Peyer's patch (tissue), 4 donors: ENCODE data around the gene EHD2.

Experiments
- CTCF ChIP-seq, 6 experiments: fragments of 450-650 bp in 4 of 6; fragments of 200-600 bp in 2 of 6; sonication (generic) in 1 of 6; IDR thresholded peaks; one replicate each; pipeline ENCODE4 v1.5.1; 2017 to 2019; ENCODE audit warnings: antibody characterized with exemption in 6 of 6, mild to moderate bottlenecking in 3 of 6, moderate library complexity in 1 of 6
- POLR2A ChIP-seq, 2 donors: fragments of 450-650 bp; IDR thresholded peaks; one replicate each; pipeline ENCODE4 v1.5.1; 2017; ENCODE audit warnings: antibody characterized with exemption in 2 of 2, mild to moderate bottlenecking in 2 of 2, moderate library complexity in 2 of 2

DNA sequence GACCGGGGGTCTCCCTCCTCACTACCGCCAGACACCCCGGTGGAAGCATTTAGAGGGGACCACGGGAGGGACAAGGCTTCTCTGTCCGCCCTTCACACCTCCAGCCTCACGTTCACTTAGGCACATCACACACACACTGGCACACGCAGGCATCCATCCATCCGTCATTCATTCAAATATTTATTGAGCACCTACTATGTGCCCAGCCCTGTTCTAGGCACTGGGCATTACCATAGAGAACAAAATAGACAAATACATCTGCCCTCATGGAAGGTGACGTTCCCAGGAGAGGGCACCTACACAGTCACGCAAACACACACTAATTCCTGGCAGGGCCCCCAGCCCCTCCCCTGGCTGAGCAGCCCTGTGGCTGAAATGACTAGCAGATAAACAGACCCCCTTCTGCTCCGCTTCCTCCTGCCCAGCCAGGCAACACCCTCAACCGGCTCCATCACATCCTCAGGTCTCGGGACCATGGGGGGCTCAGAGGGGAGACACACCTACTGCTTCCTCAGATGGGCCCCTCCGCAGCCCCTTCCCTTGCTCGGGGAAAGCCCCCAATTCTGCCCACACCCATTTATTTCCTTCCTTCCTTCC, 28.4 kb downstream of the EHD2 start:
- TF ChIP-seq CTCF (IDR thresholded peaks at IDR 0.05) (no peak), POLR2A (IDR thresholded peaks at IDR 0.05) (no peak)
